Inferior parietal cortex (tissue), 1 donor: ENCODE results near the gene CCDC171.
"Not testable (repeated sequence)": the region's sequence is repeated elsewhere in the genome, so short reads cannot be mapped to it uniquely, and the experiment has no call there.

Experiments
- DNase-seq: peaks from one replicate; pipeline ENCODE4 v3.0.0-alpha.2; 2016; ENCODE audit errors: extremely low spot score

The CCDC171 gene

GRCh38 chr9:15693701-15694100 lies 140.9 kb downstream of the CCDC171 start:
- no peak for DNase-seq

DNA sequence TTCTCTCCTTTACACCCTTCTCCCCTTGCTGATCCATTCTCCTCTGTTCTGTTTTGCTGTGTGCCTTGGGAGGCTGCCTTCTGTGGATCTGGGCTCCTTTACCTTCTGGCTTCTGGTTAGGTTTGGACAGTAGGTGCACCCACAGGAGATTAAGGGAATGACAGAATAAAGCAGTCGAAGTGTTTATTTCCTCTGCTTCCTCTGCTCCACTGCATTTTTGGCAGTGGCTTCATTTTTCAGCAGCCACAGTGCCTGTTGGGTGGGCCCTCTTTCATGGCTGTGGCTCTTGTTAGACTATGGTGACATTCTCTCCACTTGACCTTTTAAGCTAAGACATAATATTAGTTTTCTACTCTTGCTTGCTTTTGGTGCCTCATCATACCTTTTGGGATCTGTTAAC lies 144.1 kb downstream of the CCDC171 start:
- no peak for DNase-seq

GRCh38 chr9:15697446-15697851 lies 144.6 kb downstream of the CCDC171 start:
- DNase-seq, result peak; percentile 10

GRCh38 chr9:15699876-15700559 lies 147.2 kb downstream of the CCDC171 start:
- not testable (repeated sequence) for DNase-seq

GRCh38 chr9:15707000-15707399 lies 154.2 kb downstream of the CCDC171 start:
- DNase-seq, result no peak

DNA sequence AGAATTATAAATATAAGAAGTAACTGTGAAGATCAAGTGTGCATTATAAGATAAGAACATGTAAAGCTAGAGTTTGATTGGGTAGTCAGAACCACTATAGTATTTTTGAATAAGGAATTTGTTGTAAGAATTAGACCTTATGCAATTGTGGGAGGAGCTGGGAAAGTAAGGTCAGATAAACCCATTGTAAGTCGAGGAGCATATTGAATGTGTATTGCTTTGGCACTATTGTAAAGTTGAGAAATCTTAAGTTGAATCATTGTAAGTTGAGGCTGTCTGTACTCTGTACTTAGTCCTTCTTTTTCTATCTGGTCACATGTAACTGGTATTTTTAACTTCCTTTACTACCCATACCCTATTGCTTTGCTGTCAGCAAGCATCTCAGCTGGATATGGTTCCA lies 158.7 kb downstream of the CCDC171 start:
- DNase-seq, result no peak

DNA sequence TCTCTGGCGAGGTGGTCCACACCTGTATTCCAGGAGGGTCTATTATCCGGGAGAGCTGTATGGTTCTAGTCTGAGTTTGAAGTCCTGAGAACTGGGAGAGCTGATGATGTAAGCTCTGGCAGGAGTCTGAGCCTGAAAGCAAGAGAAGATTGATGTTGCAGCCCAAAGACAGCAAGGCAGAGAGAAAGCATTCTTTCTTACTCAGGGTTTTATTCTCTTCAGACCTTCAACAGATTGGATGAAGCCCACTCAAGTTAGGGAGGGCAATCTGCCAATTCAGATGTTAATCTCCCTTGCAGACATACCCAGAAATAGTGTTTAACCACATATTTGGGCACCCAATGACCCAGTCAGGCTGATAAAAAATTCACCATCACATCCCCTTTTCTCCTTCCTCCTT lies 159.1 kb downstream of the CCDC171 start:
- DNase-seq, result no peak

DNA sequence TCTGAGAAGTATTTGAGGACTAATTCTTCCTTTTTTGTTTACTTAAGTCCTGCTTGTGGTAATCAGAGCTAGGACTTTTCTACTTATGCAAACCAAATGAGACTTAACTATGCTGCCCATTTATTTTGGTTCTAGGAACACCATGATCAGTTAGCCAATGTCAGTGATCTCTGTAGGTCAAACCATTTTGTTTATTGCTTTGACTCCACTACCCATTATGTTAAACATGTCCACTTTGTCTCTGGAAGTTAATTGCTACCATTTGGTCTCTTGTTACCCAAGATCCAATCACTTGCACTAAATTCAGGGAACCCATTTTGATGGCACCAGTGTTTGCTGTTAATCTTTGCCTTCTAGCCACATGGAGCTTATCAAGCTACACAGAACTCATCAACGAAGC lies 161.9 kb downstream of the CCDC171 start:
- DNase-seq, result no peak

- DNase-seq, result no peak
Measured at GRCh38 chr9:15717290-15717967, 164.6 kb downstream of the CCDC171 start.

GRCh38 chr9:15718423-15718822 lies 165.6 kb downstream of the CCDC171 start:
- DNase-seq, result no peak

DNA sequence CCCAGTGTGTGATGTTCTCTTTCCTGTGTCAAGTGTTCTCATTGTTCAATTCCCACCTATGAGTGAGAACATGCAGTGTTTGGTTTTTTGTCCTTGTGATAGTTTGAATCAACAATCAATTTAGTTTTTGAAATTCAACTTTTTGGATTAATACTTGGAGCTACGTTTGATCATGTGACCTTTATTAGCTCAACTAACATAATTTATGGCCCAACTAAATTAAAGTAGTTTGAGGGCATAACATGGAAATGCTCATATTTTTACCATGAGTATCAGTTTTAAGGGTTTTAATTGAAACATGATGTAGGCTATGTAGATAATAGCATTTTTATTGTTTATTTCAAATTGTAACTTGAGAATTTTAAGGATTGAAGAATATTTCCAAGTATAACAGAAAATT lies 168.0 kb downstream of the CCDC171 start:
- DNase-seq, result no peak

GRCh38 chr9:15722888-15723287 lies 170.0 kb downstream of the CCDC171 start:
- no peak for DNase-seq

GRCh38 chr9:15724016-15724415 lies 171.2 kb downstream of the CCDC171 start:
- no peak for DNase-seq

DNA sequence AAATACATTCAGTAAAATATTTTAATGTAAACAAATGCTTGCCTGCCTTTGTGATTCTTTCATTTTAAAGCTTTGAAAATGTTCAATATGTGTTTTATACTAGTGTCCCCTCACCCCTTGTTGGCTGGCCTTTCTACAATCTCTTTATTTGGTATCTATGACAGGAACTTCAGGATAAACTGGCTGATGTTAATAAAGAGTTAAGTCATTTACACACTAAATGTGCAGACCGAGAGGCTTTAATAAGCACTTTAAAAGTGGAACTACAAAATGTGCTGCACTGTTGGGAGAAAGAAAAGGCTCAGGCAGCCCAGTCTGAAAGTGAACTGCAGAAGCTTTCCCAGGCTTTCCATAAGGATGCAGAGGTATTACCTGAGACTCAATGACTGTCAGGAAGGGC lies 171.8 kb downstream of the CCDC171 start:
- no peak for DNase-seq

DNA sequence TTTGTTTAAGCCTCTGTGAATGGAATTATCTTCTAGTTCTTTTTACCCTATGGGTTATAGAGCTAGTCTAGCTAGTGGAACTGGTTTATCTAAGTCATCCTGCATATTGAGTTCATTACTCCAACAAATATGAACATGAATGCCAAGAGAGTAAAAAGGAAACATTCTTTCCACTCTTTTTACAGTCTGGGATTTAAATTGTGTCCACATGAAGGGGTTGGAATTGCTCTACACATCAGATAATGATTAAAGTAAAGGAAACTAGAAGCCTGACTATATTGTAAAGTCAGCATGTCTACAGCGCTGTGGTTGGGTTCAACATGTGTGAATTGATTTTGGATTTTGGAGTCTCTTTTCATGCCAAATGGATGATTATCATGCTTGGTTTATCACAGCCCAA lies 173.1 kb downstream of the CCDC171 start:
- DNase-seq, result no peak

DNA sequence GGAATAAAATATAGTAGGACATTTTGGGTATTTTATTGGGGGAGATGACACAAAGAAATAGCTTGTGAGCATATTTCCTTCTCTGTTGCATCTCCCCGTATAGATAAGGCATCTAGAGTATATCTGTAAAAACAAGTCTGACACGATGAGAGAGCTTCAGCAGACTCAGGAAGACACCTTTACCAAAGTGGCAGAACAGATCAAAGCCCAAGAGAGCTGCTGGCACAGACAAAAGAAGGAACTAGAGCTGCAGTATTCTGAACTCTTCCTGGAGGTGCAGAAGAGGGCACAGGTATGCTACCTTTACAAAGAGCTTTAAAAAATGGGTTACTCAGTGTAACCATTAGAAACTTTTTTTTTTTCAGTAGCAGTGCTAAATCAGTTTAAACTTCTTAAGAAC lies 176.7 kb downstream of the CCDC171 start:
- DNase-seq, result no peak

GRCh38 chr9:15735083-15735857 lies 182.4 kb downstream of the CCDC171 start:
- no peak for DNase-seq

DNA sequence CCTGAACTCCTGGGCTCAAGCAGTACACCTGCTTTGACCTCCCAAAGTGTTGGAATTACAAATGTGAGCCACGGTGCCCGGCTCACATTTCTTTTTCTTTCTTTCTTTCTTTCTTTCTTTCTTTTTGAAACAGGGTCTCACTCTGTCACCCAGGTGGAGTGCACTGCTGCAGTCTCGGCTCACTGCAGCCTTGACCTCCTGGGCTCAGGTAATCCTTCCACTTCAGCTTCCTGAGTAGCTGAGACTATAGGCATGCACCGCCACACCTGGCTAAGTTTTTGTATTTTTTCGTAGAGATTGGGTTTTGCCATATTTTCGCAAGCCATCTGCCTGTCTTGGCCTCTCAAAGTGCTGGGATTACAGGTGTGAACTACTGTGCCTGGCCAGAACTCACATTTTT lies 183.7 kb downstream of the CCDC171 start:
- no peak for DNase-seq

DNA sequence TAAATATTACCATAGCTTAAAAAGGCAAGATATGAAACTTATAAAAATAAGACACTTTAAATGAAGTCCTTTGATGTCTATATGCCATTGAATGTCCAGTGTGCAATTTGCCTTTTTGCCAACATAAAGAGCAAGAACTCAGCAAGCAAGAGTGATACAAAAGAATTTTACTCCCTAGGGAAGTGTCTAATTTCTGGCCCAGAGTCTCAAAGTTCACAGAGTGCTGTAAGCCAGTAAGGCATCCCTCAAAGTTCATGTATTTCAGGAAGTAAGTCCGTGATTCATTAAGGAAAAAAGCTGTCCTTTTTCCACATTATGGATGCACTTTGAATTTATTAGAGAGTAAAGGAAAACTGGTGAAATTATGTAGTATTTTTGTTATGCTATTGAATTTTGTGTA lies 185.2 kb downstream of the CCDC171 start:
- no peak for DNase-seq

DNA sequence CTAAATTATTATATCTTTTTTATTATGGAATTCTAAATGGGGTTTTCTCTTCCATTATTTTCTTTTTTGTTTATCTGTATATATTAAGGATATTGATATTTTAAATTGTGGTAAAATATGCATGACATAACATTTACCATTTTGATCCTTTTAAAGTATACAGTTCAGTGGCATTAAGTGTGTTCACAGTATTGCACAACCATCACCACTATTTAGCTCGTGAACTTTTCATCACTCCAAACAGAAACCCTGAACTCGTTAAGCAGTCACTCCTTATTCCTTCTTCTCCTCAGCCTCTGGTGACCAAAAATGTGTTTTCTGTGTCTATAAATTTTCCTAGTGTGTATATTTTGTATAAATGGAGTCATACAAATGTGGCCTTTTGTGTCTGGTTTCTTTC lies 188.2 kb downstream of the CCDC171 start:
- no peak for DNase-seq

- no peak for DNase-seq
Measured at GRCh38 chr9:15743512-15743911, 190.7 kb downstream of the CCDC171 start.

- no peak for DNase-seq
Measured at GRCh38 chr9:15744196-15744595, 191.4 kb downstream of the CCDC171 start.

DNA sequence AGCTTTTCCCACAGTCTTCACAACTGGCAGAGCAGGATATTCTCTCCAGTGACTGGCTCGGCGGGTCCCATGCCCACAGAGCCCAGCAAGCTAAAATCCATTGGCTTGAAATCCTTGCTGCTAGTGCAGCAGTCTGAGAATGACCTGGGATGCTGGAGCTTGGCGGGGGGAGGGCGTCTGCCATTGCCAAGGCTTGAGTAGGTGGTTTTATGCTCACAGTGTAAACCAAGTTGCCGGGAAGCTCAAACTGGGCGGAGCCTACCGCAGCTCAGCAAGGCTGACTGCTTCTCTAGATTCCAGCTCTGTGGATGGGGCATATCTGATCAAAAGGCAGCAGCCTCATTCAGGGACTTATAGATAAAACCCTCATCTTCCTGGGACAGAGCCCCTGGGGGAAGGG lies 194.1 kb downstream of the CCDC171 start:
- no peak for DNase-seq
